ENCODE results near the gene PCDH19.

Gene PCDH19

GRCh38 chrX:100316987-100317386 lies 93.1 kb downstream of the PCDH19 start:
- no peak overlapping the region for H3K4me3 ChIP-seq (ENCODE audit: low read depth, low read length)
- no peak for TF ChIP-seq CTCF (IDR thresholded peaks at IDR 0.05; ENCODE audit: low read depth, low read length)
- peak; percentile 0 for DNase-seq (ENCODE audit: low read depth, low spot score)
- in situ Hi-C loops (cut with HindIII; ENCODE audit: low sequenced_read_pairs), result no loop called here

GRCh38 chrX:100315566-100315965 lies 94.5 kb downstream of the PCDH19 start:
- in situ Hi-C loops (cut with HindIII; ENCODE audit: low sequenced_read_pairs), result no loop called here
- DNase-seq (ENCODE audit: low read depth, low spot score), result no peak
- no peak overlapping the region for H3K4me3 ChIP-seq (ENCODE audit: low read depth, low read length)
- no peak for TF ChIP-seq CTCF (IDR thresholded peaks at IDR 0.05; ENCODE audit: low read depth, low read length)

- no peak overlapping the region for H3K4me3 ChIP-seq (ENCODE audit: low read depth, low read length)
- no peak for TF ChIP-seq CTCF (IDR thresholded peaks at IDR 0.05; ENCODE audit: low read depth, low read length)
- no peak for DNase-seq (ENCODE audit: low read depth, low spot score)
- in situ Hi-C loops (cut with HindIII; ENCODE audit: low sequenced_read_pairs), result no loop called here
These were observed 110.5 kb downstream of the PCDH19 start for GRCh38 chrX:100299559-100299958.

GRCh38 chrX:100297728-100298127 lies 112.3 kb downstream of the PCDH19 start:
- DNase-seq (ENCODE audit: low read depth, low spot score), result no peak
- no peak overlapping the region for H3K4me3 ChIP-seq (ENCODE audit: low read depth, low read length)
- in situ Hi-C loops (cut with HindIII; ENCODE audit: low sequenced_read_pairs), result no loop called here
- no peak for TF ChIP-seq CTCF (IDR thresholded peaks at IDR 0.05; ENCODE audit: low read depth, low read length)

- TF ChIP-seq CTCF (IDR thresholded peaks at IDR 0.05; ENCODE audit: low read depth, low read length), result no peak
- H3K4me3 ChIP-seq (ENCODE audit: low read depth, low read length), result no peak overlapping the region
- in situ Hi-C loops (cut with HindIII; ENCODE audit: low sequenced_read_pairs), result no loop called here
- DNase-seq (ENCODE audit: low read depth, low spot score), result no peak
These were observed 113.8 kb downstream of the PCDH19 start for GRCh38 chrX:100296183-100296753.

GRCh38 chrX:100294965-100295364 lies 115.1 kb downstream of the PCDH19 start:
- no peak for TF ChIP-seq CTCF (IDR thresholded peaks at IDR 0.05; ENCODE audit: low read depth, low read length)
- DNase-seq (ENCODE audit: low read depth, low spot score), result no peak
- in situ Hi-C loops (cut with HindIII; ENCODE audit: low sequenced_read_pairs), result no loop called here
- H3K4me3 ChIP-seq (ENCODE audit: low read depth, low read length), result no peak overlapping the region

Measured in astrocyte of the spinal cord (primary cell).